GM12864 (cell line): Measurements from ENCODE around the gene WNT10A.
"Not testable (repeated sequence)": the region's sequence is repeated elsewhere in the genome, so short reads cannot be mapped to it uniquely, and the experiment has no call there.

Experiments used
- DNase-seq: peaks from one replicate; pipeline ENCODE4 v3.0.0-alpha.2; 2011; ENCODE audit warnings: low read depth
- H3K4me3 ChIP-seq: 2 replicates; pipeline ENCODE4 v1.5.1; 2011; ENCODE audit warnings: mild to moderate bottlenecking, low read depth, low read length, control low read depth
- CTCF ChIP-seq: IDR thresholded peaks from 2 replicates; pipeline ENCODE4 v1.5.1; 2011; ENCODE audit warnings: low read depth, mild to moderate bottlenecking, moderate library complexity, low read length, control low read depth, inconsistent platforms; ENCODE audit errors: missing control alignments

Gene WNT10A

GRCh38 chr2:218920504-218920903 is 39.9 kb downstream of the WNT10A start:
- no peak for TF ChIP-seq CTCF
- no peak for DNase-seq
- no peak overlapping the region for H3K4me3 ChIP-seq

DNA sequence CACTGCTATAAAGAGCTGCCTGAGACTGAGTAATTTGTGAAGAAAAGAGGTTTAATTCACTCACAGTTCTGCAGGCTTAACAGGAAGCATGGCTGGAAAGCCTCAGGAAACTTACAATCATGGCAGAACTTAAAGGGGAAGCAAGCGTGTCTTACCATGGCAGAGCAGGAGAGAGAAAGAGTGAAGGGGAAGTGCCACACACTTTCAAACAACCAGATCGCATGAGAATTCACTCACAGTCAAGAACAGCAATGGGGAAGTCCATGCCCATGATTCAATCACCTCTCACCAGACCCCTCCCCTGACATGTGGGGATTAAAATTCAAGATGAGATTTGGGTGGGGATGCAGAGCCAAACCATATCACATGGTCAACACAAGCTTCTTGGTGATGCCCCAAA is 44.1 kb downstream of the WNT10A start:
- no peak for TF ChIP-seq CTCF
- DNase-seq: no peak
- no peak overlapping the region for H3K4me3 ChIP-seq

- no peak overlapping the region for H3K4me3 ChIP-seq
- no peak for TF ChIP-seq CTCF
- no peak for DNase-seq
These were observed 44.8 kb downstream of the WNT10A start for GRCh38 chr2:218925434-218925833.

- no peak for DNase-seq
- TF ChIP-seq CTCF: no peak
- no peak overlapping the region for H3K4me3 ChIP-seq
These were observed 46.8 kb downstream of the WNT10A start for GRCh38 chr2:218927422-218927821.

- H3K4me3 ChIP-seq: no peak overlapping the region
- DNase-seq: no peak
- no peak for TF ChIP-seq CTCF
These were observed 47.2 kb downstream of the WNT10A start for GRCh38 chr2:218927876-218928275.

GRCh38 chr2:218930488-218930887 is 49.8 kb downstream of the WNT10A start:
- not testable (repeated sequence) for DNase-seq, H3K4me3 ChIP-seq

- not testable (repeated sequence) for H3K4me3 ChIP-seq, DNase-seq
These were observed 51.1 kb downstream of the WNT10A start for GRCh38 chr2:218931751-218932150.
